MM.1S (cell line): Measurements from ENCODE around the gene MYO16.

Experiments used
- DNase-seq: peaks from one replicate; pipeline ENCODE4 v3.0.0-alpha.2; 2015
- H2AFZ ChIP-seq: fragments of 300-600 bp; sonication (generic); 2 replicates; pipeline ENCODE4 v1.6.0; 2016; ENCODE audit warnings: antibody characterized with exemption, low read length
- H3F3A ChIP-seq: fragments of 300-600 bp; sonication (generic); 2 replicates; pipeline ENCODE4 v1.6.1; 2016; ENCODE audit warnings: mild to moderate bottlenecking, antibody characterized with exemption, low read length, moderate library complexity, mixed read lengths; ENCODE audit not compliant: insufficient read depth
- H3K27ac ChIP-seq: fragments of 300-600 bp; sonication (generic); 2 replicates; pipeline ENCODE4 v1.5.1; 2016; ENCODE audit warnings: mild to moderate bottlenecking, low read length
- H3K27me3 ChIP-seq: fragments of 300-600 bp; sonication (generic); replicated peaks from 2 replicates; pipeline ENCODE4 v1.6.0; 2016; ENCODE audit warnings: low read length; ENCODE audit not compliant: insufficient read depth
- H3K36me3 ChIP-seq: fragments of 300-600 bp; sonication (generic); replicated peaks from 2 replicates; pipeline ENCODE4 v1.6.1; 2016; ENCODE audit warnings: mild to moderate bottlenecking, low read length, mixed read lengths; ENCODE audit not compliant: insufficient read depth
- H3K4me1 ChIP-seq: fragments of 300-600 bp; sonication (generic); 2 replicates; pipeline ENCODE4 v1.6.1; 2016; ENCODE audit warnings: low read length, mixed read lengths
- H3K4me2 ChIP-seq: fragments of 300-600 bp; sonication (generic); 2 replicates; pipeline ENCODE4 v1.6.0; 2016; ENCODE audit warnings: low read depth, low read length
- H3K4me3 ChIP-seq: fragments of 300-600 bp; sonication (generic); 2 replicates; pipeline ENCODE4 v1.5.1; 2016; ENCODE audit warnings: low read length, mixed read lengths
- H3K79me2 ChIP-seq: fragments of 300-600 bp; sonication (generic); 2 replicates; pipeline ENCODE4 v1.6.1; 2016; ENCODE audit warnings: mixed run types, low read length, mixed read lengths
- H3K9ac ChIP-seq: fragments of 300-600 bp; sonication (generic); 2 replicates; pipeline ENCODE4 v1.6.1; 2016; ENCODE audit warnings: low read length, mixed read lengths
- H3K9me2 ChIP-seq: fragments of 300-600 bp; sonication (generic); replicated peaks from 2 replicates; pipeline ENCODE4 v1.6.1; 2016; ENCODE audit warnings: mild to moderate bottlenecking, low read length, mixed read lengths; ENCODE audit not compliant: insufficient read depth
- H3K9me3 ChIP-seq: fragments of 300-600 bp; sonication (generic); replicated peaks from 2 replicates; pipeline ENCODE4 v1.6.1; 2016; ENCODE audit warnings: mild to moderate bottlenecking, low read length, mixed read lengths; ENCODE audit not compliant: insufficient read depth
- H4K20me1 ChIP-seq: fragments of 300-600 bp; sonication (generic); 2 replicates; pipeline ENCODE4 v1.6.1; 2016; ENCODE audit warnings: mild to moderate bottlenecking, low read length, moderate library complexity, mixed read lengths; ENCODE audit not compliant: insufficient read depth
- EZH2 ChIP-seq: fragments of 300-600 bp; sonication (generic); optimal IDR thresholded peaks from 2 replicates; pipeline ENCODE3; 2017; ENCODE audit warnings: low read depth, mild to moderate bottlenecking, antibody characterized with exemption, low read length, mixed read lengths
- EZH2phosphoT487 ChIP-seq: fragments of 300-600 bp; sonication (generic); IDR thresholded peaks from 2 replicates; pipeline ENCODE4 v1.6.1; 2018; ENCODE audit warnings: antibody characterized with exemption, low read length
- TF ChIP-seq, protein P1 (sequence below): fragments of 300-600 bp; sonication (generic); IDR thresholded peaks from 2 replicates; pipeline ENCODE4 v1.5.1; 2016; ENCODE audit warnings: antibody characterized with exemption, low read length, mixed read lengths

Gene MYO16

DNA sequence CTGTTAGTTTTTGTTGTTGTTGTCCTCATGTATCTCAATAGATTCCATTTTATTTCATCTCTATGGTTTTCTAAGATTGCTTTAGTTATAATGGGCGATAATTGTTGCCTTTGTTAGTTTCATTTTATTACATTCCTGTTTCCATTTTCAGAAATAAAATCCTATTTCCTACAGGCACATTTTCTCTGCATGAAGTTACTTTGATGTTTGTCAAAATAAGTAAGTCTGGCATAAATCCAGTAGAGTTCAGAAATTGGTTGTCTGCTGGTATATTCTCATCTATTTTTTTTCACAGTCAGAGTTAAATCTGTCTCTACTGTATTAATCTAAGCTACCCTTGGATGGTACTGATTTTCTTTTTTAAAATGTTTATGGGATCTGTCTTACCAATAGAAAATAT, 204.1 kb downstream of the MYO16 start:
- no peaks in the 10 kb centered on the region for H3K27me3 ChIP-seq
- no peaks in the 10 kb centered on the region for H3K36me3 ChIP-seq
- H3K9me2 ChIP-seq: no peaks in the 10 kb centered on the region
- no peak overlapping the region for H3K27ac ChIP-seq
- no peak overlapping the region for H3K4me2 ChIP-seq
- TF ChIP-seq, protein P1, sequence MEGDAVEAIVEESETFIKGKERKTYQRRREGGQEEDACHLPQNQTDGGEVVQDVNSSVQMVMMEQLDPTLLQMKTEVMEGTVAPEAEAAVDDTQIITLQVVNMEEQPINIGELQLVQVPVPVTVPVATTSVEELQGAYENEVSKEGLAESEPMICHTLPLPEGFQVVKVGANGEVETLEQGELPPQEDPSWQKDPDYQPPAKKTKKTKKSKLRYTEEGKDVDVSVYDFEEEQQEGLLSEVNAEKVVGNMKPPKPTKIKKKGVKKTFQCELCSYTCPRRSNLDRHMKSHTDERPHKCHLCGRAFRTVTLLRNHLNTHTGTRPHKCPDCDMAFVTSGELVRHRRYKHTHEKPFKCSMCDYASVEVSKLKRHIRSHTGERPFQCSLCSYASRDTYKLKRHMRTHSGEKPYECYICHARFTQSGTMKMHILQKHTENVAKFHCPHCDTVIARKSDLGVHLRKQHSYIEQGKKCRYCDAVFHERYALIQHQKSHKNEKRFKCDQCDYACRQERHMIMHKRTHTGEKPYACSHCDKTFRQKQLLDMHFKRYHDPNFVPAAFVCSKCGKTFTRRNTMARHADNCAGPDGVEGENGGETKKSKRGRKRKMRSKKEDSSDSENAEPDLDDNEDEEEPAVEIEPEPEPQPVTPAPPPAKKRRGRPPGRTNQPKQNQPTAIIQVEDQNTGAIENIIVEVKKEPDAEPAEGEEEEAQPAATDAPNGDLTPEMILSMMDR: no peak
- TF ChIP-seq EZH2phosphoT487: no peak
- no peak for TF ChIP-seq EZH2
- no peak for DNase-seq
- H3K9me3 ChIP-seq: no peaks in the 10 kb centered on the region
- no peaks in the 10 kb centered on the region for H3K79me2 ChIP-seq
- no peaks in the 10 kb centered on the region for H3F3A ChIP-seq
- H3K9ac ChIP-seq: no peak overlapping the region
- no peak overlapping the region for H3K4me3 ChIP-seq
- no peaks in the 10 kb centered on the region for H4K20me1 ChIP-seq
- H2AFZ ChIP-seq: no peak overlapping the region
- H3K4me1 ChIP-seq: no peaks in the 10 kb centered on the region

DNA sequence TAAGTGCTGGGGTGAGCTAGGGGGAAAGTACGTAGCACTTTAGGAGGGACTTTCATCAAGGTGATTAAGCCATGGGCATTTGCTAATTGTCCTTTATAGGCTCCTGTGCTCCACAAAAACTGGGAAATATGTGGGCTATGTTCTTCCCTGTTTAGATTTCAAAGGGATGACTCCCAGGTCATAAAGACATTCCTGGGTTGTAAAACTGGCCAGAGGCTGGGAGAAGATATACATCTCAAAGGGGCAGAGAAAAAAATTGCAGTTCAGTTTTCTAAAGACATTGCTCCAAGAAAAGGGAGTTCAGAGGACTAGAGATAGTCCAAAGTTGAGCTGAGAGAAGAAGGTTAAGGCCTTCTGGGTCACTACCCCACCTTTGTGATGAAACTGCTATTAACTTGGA, 204.8 kb downstream of the MYO16 start:
- Histone ChIP-seq H3K79me2 (no peaks in the 10 kb centered on the region), H3K27me3 (no peaks in the 10 kb centered on the region), H3K4me3 (no peak overlapping the region), H3F3A (no peaks in the 10 kb centered on the region), H3K9ac (no peak overlapping the region), H3K27ac (no peak overlapping the region), H3K36me3 (no peaks in the 10 kb centered on the region), H3K4me1 (no peaks in the 10 kb centered on the region), H3K9me3 (no peaks in the 10 kb centered on the region), H3K4me2 (no peak overlapping the region), H3K9me2 (no peaks in the 10 kb centered on the region), H2AFZ (no peak overlapping the region), H4K20me1 (no peaks in the 10 kb centered on the region)
- TF ChIP-seq EZH2 (no peak), EZH2phosphoT487 (no peak)
- TF ChIP-seq, protein P1: no peak
- DNase-seq: no peak

DNA sequence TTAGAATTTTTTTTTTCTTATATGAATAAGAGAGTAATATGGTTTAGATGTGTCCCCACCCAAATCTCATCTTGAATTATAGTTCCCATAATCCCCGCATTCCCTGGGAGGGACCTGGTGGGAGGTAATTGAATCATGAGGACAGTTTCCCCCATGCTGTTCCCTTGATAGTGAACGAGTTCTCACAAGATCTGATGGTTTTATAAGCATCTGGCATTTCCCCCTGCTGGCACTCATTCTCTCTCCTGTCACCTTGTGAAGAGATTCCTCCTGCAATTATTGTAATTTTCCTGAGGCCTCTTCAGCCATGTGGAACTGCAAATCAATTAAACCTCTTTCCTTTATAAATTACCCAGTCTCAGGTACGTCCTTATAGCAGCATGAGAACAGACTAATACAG, 205.7 kb downstream of the MYO16 start:
- Histone ChIP-seq H3K9me2 (no peaks in the 10 kb centered on the region), H3K9me3 (no peaks in the 10 kb centered on the region), H3K4me2 (no peak overlapping the region), H3F3A (no peaks in the 10 kb centered on the region), H3K9ac (no peak overlapping the region), H3K27ac (no peak overlapping the region), H3K4me3 (no peak overlapping the region), H3K27me3 (no peaks in the 10 kb centered on the region), H3K4me1 (no peaks in the 10 kb centered on the region), H3K79me2 (no peaks in the 10 kb centered on the region), H4K20me1 (no peaks in the 10 kb centered on the region), H3K36me3 (no peaks in the 10 kb centered on the region), H2AFZ (no peak overlapping the region)
- TF ChIP-seq, protein P1: no peak
- TF ChIP-seq EZH2phosphoT487 (no peak), EZH2 (no peak)
- no peak for DNase-seq
